BLaER1 treated with 17β-estradiol and CSF1 and Interleukin-3, amounts not matched to agents 10 nM and 100 nM (cell line): ENCODE results near the gene ELL.

Source experiments
- H3K27ac ChIP-seq, 11 experiments: shearing (Covaris generic); formaldehyde crosslinking; 2 replicates each; pipeline ENCODE4 v1.8.1; 2022
- H3K27me3 ChIP-seq, 11 experiments: shearing (Covaris generic); formaldehyde crosslinking; 2 replicates each; pipeline ENCODE4 v1.8.1; 2022
- H3K36me3 ChIP-seq, 11 experiments: shearing (Covaris generic); formaldehyde crosslinking; 2 replicates each; pipeline ENCODE4 v1.8.1; 2022
- H3K4me1 ChIP-seq, 10 experiments: shearing (Covaris generic); formaldehyde crosslinking; 2 replicates each; pipeline ENCODE4 v1.8.1; 2022
- H3K4me2 ChIP-seq, 11 experiments: shearing (Covaris generic); formaldehyde crosslinking; 2 replicates each; pipeline ENCODE4 v1.8.1; 2022
- H3K4me3 ChIP-seq, 10 experiments: shearing (Covaris generic); formaldehyde crosslinking; 2 replicates each; pipeline ENCODE4 v1.8.1; 2022
- H3K9ac ChIP-seq, 11 experiments: shearing (Covaris generic); formaldehyde crosslinking; 2 replicates each; pipeline ENCODE4 v1.8.1; 2022
- H3K9me3 ChIP-seq, 11 experiments: shearing (Covaris generic); formaldehyde crosslinking; replicated peaks in 1 of 11; 2 replicates each; pipeline ENCODE4 v1.8.1; 2022
- H4K20me1 ChIP-seq, 11 experiments: shearing (Covaris generic); formaldehyde crosslinking; 2 replicates each; pipeline ENCODE4 v1.8.1; 2022
- Cebpa-rat ChIP-seq, 11 experiments: shearing (Covaris generic); IDR thresholded peaks; 2 replicates each; pipeline ENCODE4 v1.8.1; 2022

ELL gene

DNA sequence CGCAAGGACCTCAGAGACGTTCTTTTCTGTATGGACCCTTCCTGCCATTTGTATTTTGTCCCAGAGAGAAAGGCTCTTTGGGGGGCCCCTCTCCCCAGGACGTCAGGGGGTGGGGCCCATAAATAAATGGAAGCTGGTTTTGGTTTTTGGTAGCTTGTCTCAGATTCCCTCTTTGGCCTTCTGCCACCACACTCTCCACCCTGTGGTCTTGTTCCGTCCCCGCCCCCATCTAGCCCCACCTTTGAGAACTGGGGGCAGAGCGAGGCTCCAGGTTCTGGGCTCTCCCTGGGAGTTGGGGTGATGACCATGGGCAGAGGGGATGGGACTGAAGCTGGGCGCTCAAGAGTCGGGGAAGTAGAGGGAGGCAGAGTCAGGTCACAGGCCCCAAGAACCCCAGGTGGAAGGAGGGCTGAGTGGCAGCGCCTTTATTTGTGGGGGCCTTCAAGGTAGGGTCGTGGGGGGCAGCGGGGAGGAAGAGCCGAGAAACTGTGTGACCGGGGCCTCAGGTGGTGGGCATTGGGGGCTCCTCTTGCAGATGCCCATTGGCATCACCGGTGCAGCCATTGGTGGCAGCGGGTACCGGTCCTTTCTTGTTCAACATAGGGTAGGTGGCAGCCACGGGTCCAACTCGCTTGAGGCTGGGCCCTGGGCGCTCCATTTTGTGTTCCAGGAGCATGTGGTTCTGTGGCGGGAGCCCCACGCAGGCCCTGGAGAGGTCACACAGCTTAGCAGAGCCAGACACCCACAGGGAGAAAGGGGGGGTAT is 87.3 kb downstream of the ELL start:
- peak overlapping the region; percentile 19 to 85 (median 82); a peak in 20 of 22 replicates for H3K9ac ChIP-seq
- H3K9me3 ChIP-seq, result no peaks in the 10 kb centered on the region
- peaks cover 0 to 45% (median 19%) of the 10 kb centered on the region in 11 experiments; a peak in 17 of 22 replicates for H3K36me3 ChIP-seq
- no peak for TF ChIP-seq Cebpa-rat (IDR thresholded peaks at IDR 0.05)
- H4K20me1 ChIP-seq, result peaks cover 22 to 64% (median 38%) of the 10 kb centered on the region in 11 experiments; a peak in 19 of 22 replicates
- peaks cover 78 to 89% (median 82%) of the 10 kb centered on the region in 10 experiments for H3K4me1 ChIP-seq
- peak overlapping the region; percentile 87 to 99 (median 93) for H3K4me2 ChIP-seq
- H3K27ac ChIP-seq, result peak overlapping the region in 10 of 11 experiments; percentile 27 to 93 (median 88); a peak in 17 of 22 replicates
- peak overlapping the region in 9 of 10 experiments; percentile 54 to 77 (median 66); a peak in 18 of 20 replicates for H3K4me3 ChIP-seq
- H3K27me3 ChIP-seq, result no peaks in the 10 kb centered on the region

DNA sequence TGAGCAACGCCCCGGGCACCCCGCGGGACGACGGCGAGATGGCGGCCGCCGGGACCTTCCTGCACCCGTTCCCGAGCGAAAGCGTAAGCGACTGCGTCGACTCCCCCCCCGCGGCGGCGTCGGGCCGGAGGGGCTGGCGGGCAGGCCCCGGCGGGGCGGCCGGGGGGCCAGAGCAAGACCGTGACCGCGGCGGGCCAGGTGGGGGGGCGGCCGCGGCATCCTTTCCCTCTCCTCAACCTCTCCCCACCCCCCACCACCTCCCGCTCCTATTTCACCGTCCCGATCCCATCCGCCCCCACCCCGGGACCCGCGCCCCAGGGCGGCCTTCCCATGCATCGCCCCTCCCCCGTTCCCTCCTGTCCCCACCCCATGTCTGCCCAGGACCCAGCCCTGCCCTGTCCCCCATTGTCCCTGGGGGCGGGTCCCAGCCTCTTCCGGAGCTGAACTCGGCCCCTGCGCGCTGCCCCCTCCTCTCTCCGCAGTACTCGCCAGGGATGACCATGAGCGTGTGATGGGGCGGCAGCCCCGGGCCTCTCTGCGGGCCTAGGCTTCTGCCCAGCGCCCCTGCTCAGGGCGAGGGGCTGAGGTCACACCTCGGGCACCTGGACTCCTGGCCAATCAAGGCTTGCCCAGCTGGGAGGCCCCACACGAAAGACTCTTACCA is 88.0 kb downstream of the ELL start:
- Histone ChIP-seq H3K9me3 (no peaks in the 10 kb centered on the region), H3K27ac (peak overlapping the region in 10 of 11 experiments; percentile 27 to 93 (median 88); a peak in 18 of 22 replicates), H3K4me3 (peak overlapping the region; percentile 33 to 77 (median 65); a peak in 19 of 20 replicates), H3K27me3 (no peaks in the 10 kb centered on the region), H3K4me1 (peaks cover 77 to 89% (median 81%) of the 10 kb centered on the region in 10 experiments), H3K36me3 (peaks cover 0 to 45% (median 19%) of the 10 kb centered on the region in 11 experiments; a peak in 17 of 22 replicates), H4K20me1 (peaks cover 19 to 64% (median 31%) of the 10 kb centered on the region in 11 experiments; a peak in 19 of 22 replicates), H3K9ac (peak overlapping the region; percentile 64 to 85 (median 82); a peak in 21 of 22 replicates), H3K4me2 (peak overlapping the region; percentile 87 to 99 (median 93))
- no peak for TF ChIP-seq Cebpa-rat (IDR thresholded peaks at IDR 0.05)

DNA sequence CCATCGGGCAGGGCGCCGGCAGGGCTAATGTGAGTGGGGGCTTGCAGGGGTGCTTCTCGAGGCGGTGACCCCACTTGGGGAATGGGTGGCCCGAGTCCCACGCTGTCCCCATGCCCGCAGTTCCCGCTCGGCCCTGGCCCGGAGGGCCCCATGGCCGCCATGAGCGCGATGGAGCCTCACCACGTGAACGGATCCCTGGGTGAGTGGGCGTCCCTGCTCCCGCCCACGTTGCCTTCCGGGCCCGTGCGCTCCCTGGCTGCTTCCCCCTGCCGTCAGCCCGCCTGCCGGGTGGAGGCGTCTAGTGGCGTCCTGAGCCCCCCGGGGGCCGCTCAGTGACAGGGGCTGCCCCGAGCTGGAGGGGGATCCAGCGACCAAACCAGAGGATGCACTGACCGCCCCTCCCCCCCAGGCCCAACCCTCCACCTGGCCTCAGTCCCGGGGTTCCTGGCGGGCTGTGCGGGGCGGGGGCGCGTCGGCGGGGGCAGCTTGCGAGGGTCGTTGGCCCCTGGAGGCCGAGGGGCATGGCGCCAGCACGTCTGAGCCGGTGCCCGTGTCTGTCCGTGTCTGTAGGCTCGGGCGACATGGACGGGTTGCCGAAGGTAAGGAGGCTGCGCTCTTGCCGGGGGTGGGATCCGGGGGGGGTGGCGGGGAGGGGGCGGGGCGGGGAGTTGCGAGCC is 88.7 kb downstream of the ELL start:
- Histone ChIP-seq H3K9ac (peak overlapping the region; percentile 74 to 85 (median 82)), H3K36me3 (peaks cover 0 to 45% (median 19%) of the 10 kb centered on the region in 11 experiments; a peak in 17 of 22 replicates), H4K20me1 (peaks cover 17 to 64% (median 29%) of the 10 kb centered on the region in 11 experiments; a peak in 20 of 22 replicates), H3K4me3 (peak overlapping the region; percentile 47 to 77 (median 65)), H3K4me1 (peaks cover 77 to 89% (median 80%) of the 10 kb centered on the region in 10 experiments), H3K4me2 (peak overlapping the region; percentile 90 to 97 (median 95)), H3K27ac (peak overlapping the region in 10 of 11 experiments; percentile 70 to 93 (median 88); a peak in 19 of 22 replicates), H3K27me3 (no peaks in the 10 kb centered on the region), H3K9me3 (no peaks in the 10 kb centered on the region)
- no peak for TF ChIP-seq Cebpa-rat (IDR thresholded peaks at IDR 0.05)

DNA sequence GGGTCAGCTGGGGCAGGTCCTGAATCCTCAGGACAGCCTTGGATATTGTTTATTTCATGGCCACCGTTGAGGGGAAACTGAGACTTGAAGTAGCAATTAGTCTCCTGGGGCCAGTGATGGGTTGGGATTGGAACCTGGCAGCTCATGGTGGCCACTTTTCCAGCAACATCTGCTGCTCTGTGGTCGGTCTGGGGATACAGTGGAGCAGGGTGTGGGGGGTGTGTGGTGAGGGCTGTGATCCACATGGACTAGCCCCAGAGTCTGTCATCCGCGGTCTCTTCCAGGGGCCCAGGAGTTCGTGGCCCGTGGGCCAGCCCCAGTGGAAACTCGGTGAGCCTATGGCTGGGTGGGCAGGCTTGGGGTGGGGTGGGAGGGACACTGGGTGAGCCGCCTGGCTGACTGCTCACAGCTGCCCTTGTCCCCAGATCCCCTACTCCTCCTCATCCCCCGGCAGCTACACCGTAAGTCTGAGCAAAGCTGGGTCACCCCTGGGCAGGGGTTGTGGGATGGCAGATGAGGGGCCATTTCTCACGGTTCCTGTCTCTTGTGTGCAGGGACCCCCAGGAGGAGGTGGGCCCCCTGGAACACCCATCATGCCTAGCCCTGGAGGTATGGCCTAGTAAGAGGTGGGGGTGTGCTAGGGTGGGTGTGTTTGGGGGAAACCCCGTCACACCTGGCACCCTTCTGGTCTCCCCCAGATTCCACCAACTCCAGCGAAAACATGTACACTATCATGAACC is 89.4 kb downstream of the ELL start:
- peaks cover 83 to 89% (median 86%) of the 10 kb centered on the region in 10 experiments for H3K4me1 ChIP-seq
- H3K4me3 ChIP-seq, result peak overlapping the region; percentile 47 to 77 (median 65); a peak in 18 of 20 replicates
- H3K36me3 ChIP-seq, result peaks cover 0 to 46% (median 19%) of the 10 kb centered on the region in 11 experiments; a peak in 17 of 22 replicates
- peaks cover 19 to 65% (median 34%) of the 10 kb centered on the region in 11 experiments; a peak in 21 of 22 replicates for H4K20me1 ChIP-seq
- peak overlapping the region in 10 of 11 experiments; percentile 70 to 93 (median 88); a peak in 19 of 22 replicates for H3K27ac ChIP-seq
- H3K27me3 ChIP-seq, result no peaks in the 10 kb centered on the region
- H3K9ac ChIP-seq, result peak overlapping the region; percentile 74 to 85 (median 82); a peak in 21 of 22 replicates
- H3K9me3 ChIP-seq, result no peaks in the 10 kb centered on the region
- peak overlapping the region; percentile 90 to 97 (median 95) for H3K4me2 ChIP-seq
- TF ChIP-seq Cebpa-rat (IDR thresholded peaks at IDR 0.05), result no peak

DNA sequence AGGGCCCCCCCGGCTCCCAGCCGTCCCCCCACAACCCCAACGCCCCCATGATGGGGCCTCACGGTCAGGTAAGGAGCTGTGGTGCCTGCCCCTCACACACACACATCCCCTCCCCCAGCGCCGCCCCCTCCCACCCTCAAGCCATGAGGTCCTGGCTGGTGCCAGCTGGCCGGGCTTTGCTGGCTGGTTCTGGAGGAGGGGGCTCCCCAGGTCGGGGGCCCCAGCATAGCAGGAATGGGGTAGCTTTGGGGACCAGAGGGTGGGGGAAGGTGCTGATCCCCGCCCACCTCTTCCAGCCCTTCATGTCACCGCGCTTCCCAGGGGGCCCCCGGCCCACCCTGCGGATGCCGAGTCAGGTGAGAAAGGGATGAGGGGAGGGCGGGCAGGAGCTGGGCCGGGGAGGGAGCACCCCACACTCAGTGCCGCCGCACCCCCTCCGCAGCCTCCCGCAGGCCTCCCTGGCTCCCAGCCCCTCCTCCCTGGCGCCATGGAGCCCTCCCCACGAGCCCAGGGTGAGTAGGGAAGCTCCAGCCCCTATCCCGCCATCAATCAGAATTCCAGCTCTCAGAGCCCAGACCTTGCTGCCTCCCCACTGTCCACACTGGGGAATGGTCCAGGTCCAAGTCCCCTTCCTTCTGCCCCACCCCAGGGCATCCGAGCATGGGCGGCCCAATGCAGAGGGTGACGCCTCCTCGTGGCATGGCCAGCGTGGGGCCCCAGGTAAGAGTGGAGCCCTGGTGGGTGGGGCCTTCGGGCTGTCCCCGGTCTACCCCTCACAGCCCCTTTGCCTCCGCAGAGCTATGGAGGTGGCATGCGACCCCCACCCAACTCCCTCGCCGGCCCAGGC is 90.3 kb downstream of the ELL start:
- Histone ChIP-seq H3K4me1 (peaks cover 87 to 93% (median 90%) of the 10 kb centered on the region in 10 experiments), H3K36me3 (peaks cover 0 to 52% (median 20%) of the 10 kb centered on the region in 11 experiments; a peak in 17 of 22 replicates), H3K4me2 (peak overlapping the region; percentile 32 to 97 (median 94); a peak in 21 of 22 replicates), H3K9ac (peak overlapping the region in 5 of 11 experiments; percentile 25 to 85 (median 44); a peak in 6 of 22 replicates), H3K4me3 (no peak overlapping the region), H3K27ac (peak overlapping the region in 8 of 11 experiments; percentile 85 to 93 (median 89); a peak in 13 of 22 replicates), H3K27me3 (no peaks in the 10 kb centered on the region), H3K9me3 (no peaks in the 10 kb centered on the region), H4K20me1 (peaks cover 26 to 69% (median 39%) of the 10 kb centered on the region in 11 experiments)
- no peak for TF ChIP-seq Cebpa-rat (IDR thresholded peaks at IDR 0.05)

DNA sequence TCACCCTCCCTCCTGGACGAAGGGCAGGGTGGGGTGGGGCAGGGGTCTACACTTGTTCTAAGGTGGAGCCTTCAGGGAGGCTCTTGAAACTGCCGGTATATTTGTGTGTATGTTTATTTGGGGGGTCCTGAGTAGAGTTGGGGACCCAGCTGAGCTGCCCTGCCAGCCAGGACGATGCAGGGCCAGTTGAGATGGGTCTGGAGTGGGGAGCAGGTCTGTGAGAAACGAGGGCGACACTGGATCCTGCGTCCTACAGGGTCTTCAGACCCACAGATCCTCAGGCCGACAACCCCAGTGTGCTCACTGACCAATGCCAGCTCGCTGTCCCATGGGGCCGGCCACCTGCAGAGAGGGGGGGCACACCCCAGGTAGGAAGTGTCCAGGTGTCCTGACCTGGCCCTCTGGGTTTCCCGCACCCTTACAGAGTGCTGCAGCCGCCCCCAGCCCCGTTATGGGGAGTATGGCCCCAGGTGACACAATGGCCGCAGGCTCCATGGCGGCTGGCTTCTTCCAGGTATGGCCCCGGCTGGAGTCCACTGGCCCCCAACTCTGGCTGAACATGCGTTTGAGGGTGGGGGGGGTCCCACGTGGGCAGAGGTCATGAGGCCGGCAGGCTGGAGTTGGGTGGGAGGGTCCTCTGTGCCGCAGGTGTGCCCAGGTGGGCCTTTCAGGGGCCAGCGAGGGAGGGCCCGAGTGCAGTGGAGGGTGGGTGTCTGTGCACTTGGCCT is 91.3 kb downstream of the ELL start:
- Histone ChIP-seq H3K4me3 (peak overlapping the region in 3 of 10 experiments; percentile 49 to 61 (median 52); a peak in 3 of 20 replicates), H3K4me1 (peaks cover 87 to 93% (median 90%) of the 10 kb centered on the region in 10 experiments), H3K9me3 (no peaks in the 10 kb centered on the region), H3K27me3 (no peaks in the 10 kb centered on the region), H4K20me1 (peaks cover 26 to 69% (median 44%) of the 10 kb centered on the region in 11 experiments), H3K4me2 (peak overlapping the region; percentile 78 to 98 (median 91)), H3K9ac (peak overlapping the region in 10 of 11 experiments; percentile 69 to 79 (median 74); a peak in 17 of 22 replicates), H3K36me3 (peaks cover 0 to 42% (median 12%) of the 10 kb centered on the region in 11 experiments; a peak in 17 of 22 replicates), H3K27ac (peak overlapping the region in 10 of 11 experiments; percentile 71 to 89 (median 81); a peak in 19 of 22 replicates)
- no peak for TF ChIP-seq Cebpa-rat (IDR thresholded peaks at IDR 0.05)
